ENCODE measurements around the gene UNC13D.

- 0 out of 2 replicates have a peak, but pooled peaks have one; percentile 19 for TF ChIP-seq POLR2AphosphoS5 (IDR thresholded peaks at IDR 0.05; ENCODE audit: low read depth, low read length)
- no peak for TF ChIP-seq TAF1 (IDR thresholded peaks at IDR 0.05; ENCODE audit: borderline replicate concordance, insufficient read depth, low read length)
- TF ChIP-seq SIN3A (IDR thresholded peaks at IDR 0.05; ENCODE audit: borderline replicate concordance, insufficient read depth, low read length) = no peak
- TF ChIP-seq REST (IDR thresholded peaks at IDR 0.05; ENCODE audit: insufficient read depth in 1 of 2, low read depth in 2 of 2, low read length in 2 of 2) = no peak
- no peak for TF ChIP-seq FOXP2 (optimal IDR thresholded peaks at IDR 0.05; ENCODE audit: borderline replicate concordance, extremely low read depth, extremely low read length, insufficient read depth)
Observed at GRCh38 chr17:75825748-75826370, 18.3 kb downstream of the UNC13D start.

Measured in PFSK-1 (cell line).